ENCODE results near the gene LGI4.
A peak's percentile ranks its signal among the peaks of the same experiment; 100 is the strongest.
"Not testable (repeated sequence)": the region's sequence is repeated elsewhere in the genome, so short reads cannot be mapped to it uniquely, and the experiment has no call there.

LGI4 gene

DNA sequence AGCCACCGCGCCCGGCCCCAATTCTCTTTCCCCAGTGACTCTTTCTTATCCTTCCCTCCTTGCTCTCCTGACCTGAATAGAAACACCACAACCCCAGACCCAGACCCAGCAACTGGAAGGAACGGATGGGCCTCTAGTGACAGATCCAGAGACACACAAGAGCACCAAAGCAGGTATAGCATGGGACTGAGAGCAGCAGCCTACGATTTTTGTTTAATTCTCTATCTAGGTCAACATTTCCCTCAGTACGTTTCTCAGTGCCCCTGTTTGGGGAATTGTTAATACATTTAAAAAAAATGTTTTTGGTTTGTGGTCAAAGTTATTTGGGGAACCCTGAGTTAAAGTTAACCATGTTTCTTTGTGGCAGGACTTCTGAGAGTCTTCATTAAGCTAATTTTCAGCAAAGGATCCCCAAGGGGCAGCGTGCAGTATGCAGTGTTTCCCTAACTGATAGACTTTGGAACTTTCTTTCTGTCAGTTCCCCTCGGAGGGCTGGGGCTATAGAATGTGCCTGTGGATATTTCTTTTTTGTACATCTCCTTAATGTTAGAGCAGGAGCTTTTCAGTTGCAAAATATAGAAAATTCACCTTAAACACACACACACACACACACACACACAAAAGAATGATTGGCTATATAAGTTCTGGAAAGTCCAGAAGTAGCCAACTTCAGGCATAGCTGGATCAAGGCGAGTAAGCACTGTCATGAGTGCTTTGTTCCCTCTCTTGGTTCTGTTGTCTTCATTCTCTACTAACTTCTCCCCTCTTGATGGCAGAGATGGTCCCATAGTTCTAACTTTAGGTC lies 26.0 kb upstream of the LGI4 start:
- DNase-seq: no peak

DNA sequence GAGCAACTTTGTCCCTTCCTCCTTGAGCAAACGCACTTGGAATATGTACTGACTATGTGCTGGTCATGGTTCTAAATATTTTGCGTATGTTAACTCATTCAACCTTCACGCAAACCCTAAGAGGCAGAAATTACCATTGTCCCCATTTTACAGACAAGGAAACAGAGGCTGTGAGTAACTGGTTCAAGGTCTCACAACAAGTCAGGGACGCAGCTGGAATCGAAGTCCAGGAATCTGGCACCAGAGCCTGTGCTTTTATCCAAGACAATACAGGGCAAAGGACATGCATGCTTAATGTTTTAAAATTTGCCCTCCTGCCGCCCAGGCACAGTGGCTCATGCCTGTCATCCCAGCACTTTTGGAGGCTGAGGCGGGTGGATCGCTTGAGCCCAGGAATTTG lies 24.7 kb upstream of the LGI4 start:
- DNase-seq: no peak

DNA sequence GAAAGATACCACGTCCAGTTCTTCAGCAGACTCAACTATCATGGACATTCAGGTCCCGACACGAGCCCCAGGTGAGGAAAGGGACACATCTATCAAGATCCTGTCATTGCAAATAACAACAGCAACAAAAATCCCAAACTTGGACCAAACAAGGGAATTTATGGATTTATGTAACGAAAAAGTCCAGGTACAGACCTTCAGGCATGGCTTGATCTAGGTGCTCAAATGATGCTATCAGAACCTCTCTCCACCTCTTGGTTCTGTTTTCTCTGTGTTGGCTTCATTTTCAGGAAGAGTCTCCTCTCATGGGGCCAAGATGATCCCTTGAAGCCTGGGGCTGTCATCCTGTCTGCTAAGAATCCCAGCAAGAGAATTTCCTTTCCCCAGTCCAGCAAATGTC lies 22.6 kb upstream of the LGI4 start:
- DNase-seq: no peak

DNA sequence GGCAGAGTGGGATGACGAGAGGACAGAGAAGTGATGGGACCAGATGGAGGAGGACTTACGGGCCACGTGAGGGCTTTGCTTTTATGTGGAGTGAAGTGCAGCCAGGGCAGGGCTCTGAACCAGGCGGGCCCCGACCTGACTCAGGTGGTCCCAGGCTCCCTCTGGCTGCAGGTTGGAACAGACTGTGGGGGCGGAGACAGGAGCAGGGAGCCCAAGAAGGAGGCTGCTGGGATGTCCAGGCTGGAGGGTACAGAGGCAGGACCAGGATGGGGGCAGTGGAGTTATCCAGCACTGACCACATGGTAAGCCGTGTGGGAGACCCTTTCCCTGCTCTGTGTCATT lies 21.8 kb upstream of the LGI4 start:
- no peak for DNase-seq

DNA sequence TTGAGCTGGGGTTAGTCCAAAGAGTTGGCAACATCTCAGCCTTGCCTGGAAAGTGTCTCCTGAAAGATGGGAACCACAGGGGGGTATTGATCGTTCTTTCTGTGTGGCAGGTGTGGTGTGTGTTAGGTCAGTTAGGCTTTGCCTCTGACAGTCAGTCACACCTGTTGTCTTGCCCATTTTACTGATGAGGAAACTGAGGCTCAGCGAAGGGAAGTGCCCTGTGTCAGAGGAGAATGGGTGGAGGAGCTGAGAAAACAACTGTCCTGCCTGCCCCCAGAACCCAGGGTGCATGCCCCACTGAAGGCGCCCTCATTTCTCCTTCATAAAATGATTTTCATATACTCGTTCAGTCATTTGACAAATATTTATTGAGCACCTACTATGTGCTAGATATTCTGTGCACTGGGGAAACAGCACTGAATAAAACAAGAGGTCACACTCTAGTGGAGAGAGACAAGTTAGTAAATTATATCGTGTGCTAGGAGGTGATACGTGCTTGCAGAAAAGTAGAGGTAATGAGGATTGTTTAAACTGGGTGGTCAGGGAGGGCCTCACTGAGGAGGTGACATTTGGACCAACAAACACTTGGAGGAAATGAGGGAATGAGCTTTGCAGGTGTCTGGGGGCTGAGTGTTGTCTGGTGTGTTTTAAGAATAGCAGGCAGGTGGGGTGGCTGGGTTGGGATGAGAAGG lies 21.3 kb upstream of the LGI4 start:
- DNase-seq: no peak

DNA sequence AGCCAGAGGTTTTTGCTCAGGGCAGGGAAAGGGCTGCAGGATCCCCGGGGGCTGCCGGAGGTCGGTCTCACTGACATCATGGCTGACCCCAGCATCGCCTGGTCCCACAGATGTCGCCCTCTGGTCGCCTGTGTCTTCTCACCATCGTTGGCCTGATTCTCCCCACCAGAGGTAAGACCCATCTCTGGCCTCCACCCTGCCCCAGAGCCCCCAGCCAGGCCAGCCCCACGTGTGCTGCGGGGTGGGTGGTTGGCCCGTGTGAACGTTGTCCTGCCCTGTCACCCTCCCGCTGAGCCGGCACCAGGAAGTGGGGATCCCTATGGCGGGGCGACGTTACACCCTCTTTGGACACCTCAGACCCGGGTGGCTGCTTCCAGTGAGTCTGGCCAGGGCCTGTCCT lies 20.6 kb upstream of the LGI4 start:
- DNase-seq: no peak

DNA sequence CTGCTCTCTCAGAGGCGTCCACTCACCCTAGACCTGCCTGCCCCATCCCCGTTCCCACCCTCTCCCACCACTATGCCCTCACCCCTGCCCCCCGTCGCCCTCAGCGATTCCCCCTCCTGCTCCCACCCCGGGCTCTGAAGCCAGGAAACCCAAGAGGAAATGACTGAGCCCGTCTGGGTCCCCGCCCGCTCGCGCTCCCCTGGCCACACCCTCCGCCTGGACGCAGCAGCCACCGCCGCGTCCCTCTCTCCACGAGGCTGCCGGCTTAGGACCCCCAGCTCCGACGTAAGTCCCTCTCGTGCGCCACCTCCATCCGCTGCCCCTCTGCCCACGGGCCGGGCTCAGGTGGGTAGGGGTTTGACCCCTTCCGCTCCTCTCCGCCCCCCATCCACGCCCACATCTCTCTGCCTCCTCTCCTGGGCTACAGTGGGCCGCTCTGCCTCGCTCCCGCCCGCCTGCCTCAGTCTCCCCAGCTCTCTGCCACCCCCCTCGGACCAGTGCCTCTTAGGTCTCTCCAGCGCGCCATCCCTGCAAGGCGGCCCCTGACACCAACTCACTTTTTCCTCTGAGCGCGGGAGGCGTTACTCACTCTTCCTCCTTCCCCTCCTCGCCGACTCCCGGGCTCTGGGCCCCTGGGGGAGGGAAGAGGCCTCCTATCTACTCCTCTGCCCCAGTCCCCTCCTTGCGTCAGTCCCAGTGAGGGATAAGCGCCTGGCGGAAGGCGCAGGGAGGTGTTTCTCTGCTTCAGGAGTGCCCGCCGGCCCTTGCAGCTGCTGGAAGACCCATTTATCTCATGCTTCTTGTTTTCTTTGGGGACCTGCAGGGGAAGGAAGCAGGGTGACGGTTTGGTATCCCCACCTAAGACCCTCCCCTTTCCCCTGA lies 19.9 kb upstream of the LGI4 start, which contains the start of gene FXYD5:
Gene FXYD5 (plus strand): TSS at position 211 of the 882 bp plus-strand sequence. CDS start 816 bp downstream, outside the sequence.
- DNase-seq: peak; percentile 6

DNA sequence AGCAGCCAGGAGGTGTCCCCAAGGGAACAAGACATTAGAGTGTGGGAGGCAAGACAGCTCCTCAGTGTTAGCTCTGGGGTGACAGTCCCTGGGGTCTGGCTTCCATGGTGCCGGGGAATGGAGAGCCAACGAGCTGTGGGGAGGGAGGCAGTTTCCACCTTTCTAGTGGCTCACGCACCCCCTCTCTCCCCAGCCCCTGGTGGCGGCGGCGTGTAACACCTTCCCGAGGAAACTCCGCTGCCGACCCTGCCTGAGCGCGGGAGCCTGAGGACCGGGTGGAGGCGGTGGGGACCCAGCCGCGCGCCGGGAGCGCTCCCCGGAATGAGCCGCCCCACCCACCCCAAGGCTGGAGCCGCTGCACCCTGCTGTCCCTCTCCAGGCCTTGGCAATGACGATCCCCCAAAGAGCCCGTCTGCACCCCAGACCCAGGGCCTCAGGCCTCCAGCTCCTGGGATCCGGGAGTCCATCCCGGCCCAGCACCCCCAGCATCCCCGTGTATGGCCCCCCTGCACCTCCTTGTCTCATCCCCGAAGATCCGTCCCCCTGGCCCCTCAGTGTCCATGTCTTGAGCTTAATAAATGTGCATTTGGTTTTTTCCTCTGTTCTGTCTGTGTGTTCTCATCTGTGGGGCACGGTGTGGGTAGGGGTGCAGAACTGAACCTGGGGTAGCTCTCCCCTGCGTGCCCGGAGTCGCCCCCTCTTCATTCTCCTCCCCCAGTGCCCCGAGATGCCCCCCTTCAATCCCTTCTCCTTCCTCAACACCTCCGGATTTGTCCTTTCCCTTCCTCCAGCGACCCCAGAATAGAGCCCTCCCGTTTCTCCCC lies 19.1 kb upstream of the LGI4 start:
- no peak for DNase-seq

DNA sequence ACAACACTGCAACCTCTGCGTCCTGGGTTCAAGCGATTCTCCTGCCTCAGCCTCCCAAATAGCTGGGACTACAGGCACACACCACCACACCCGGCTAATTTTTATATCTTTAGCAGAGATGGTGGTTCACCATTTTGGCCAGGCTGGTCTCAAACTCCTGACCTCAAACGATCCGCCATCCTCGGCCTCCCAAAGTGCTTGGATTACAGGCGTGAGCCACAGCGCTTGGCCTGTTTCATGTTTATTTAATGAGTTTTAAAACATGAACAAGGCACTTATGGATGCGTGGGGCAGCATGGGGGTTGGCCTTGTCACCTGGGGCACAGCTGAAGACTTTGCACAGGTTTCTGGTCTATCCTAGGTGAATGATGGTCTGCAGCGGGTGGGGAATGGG lies 18.3 kb upstream of the LGI4 start:
- not testable (repeated sequence) for DNase-seq

DNA sequence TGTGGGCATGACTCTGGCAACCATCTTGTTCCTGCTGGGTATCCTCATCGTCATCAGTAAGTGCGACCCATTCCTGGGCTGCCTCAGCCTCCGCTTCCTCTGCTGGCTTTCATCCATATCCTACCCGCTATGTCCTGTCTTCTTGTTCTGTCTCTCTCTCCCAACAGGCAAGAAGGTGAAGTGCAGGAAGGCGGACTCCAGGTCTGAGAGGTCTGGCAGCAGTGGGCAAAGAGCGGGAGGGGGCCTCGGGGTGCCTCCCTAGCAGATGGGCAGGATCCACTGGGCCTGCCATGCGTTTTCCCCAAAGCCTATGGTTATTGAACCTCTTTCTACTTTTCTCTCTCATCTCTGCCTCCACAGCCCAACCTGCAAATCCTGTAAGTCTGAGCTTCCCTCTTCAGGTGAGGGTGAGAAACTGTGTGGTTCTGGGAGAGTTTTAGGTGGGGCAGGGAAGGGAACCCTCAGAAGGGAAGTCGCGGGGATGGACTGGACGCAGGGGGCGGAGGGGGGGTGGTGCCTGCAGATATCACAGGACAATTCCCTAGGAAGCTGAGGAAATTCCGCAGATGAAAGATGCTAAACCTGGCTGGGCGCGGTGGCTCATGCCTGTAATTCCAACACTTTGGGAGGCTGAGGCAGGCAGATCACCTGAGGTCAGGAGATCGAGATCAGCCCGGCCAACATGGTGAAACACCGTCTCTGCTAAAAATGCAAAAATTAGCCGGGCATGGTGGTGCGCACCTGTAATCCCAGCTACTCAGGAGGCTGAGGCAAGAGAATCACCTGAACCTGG lies 16.6 kb upstream of the LGI4 start:
- no peak for DNase-seq

DNA sequence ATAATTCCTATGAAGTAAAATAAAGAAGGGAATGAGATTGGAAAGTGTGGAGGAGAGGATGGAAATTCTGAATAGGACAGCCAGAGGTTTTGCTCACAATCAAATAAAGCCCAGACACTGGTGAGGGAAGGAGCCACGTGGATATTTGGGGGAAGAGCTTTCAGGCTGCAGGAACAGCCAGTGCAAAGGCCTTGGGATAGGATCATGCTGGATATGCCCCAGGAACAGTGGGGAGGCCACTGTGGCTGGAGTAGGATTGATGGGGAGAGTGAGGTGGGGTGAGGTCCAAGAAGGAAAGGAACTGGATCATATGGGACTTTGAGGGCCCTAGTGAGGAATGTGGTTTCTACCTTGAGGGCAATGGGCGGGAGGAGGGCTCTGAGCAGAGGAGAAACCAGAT lies 15.6 kb upstream of the LGI4 start:
- DNase-seq: no peak

DNA sequence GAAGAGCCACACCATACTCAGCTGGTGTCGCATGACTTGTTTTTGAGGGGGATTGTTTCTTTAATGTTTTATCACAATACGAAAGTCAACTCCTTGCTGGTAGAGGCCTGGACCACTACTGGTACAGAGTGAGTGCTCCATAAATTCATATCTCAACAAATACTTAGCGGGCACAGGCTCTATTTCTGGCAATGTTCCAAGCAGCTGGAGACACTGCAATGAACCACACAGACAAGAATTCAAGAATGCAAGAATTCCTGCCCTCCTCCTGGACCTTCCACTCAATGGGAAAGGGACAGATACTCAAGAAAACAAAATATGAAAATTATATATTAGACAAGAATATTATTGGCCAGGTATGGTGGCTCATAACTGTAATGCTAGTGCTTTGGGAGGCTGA lies 14.6 kb upstream of the LGI4 start:
- no peak for DNase-seq

DNA sequence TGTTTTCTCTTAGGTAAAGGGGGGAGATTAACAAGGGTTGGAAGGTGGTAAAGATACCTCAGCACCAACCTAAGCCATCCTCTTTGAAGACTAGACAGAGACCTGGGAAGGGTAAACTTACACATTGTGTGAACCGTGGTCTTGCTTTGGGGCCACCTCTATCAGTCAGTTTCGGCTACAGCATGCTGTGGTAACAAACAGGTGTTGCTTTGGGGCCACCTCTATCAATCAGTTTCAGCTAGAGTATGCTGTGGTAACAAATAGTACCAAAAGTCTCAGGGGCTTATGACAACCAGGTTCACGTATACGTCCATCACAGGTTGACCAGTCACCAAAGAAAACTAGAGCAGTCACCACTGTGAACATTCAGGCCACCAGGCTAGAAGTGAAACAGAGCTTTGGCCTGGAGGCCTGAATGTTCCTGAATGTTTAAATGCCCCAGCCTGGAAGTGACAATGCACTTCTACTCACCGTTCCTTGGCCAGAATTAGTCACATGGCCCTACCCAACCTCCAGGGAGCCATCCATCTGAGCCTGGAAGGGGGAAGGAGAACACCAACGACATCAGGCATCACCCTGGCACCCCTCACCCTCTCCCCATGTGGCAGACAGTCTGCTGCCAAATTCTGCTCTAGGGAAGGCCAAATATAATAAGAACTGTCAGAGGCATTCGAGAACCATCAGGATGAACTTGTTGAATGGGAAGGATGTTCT lies 12.0 kb upstream of the LGI4 start:
- DNase-seq: no peak

DNA sequence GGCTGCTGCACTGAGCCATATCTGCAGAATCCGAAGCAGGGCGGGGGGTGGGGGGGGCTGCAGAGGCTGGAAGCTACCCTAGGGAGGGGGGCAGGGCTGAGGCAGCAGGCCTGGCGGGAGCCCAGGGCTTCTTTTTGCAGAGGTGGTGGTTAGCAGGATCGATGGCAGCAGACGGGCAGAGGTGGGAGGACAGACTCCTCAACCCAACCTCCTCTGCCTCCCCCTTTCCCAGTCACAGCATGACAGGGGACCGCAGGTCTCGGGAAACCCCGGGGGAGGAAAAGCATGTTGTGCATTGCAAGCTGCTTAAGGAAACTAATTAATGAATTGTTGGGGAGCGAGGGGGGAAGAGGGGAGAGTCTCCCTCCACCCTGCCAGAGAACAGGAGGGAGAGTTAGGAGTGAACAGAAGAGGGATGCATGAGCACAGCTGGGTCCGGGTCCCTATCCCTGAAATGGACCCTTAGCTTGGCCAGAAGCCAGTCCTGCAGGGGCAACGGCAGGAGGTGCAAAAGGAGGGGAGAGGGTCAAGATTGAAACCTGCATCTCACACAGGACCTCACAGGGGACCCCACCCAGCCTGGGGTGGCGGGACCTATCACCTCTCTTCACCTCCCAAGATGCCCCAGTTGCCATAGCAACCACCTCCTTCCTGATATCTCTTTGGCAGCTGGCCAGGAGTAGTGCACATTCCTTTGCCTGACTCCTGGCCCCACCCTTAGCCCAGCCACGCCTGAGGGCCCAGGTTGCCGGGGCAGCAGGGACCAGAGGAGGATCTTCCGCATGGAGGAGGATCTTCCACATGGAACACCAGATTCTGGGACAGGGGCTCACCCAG lies 10.0 kb upstream of the LGI4 start:
- DNase-seq: peak; percentile 86

DNA sequence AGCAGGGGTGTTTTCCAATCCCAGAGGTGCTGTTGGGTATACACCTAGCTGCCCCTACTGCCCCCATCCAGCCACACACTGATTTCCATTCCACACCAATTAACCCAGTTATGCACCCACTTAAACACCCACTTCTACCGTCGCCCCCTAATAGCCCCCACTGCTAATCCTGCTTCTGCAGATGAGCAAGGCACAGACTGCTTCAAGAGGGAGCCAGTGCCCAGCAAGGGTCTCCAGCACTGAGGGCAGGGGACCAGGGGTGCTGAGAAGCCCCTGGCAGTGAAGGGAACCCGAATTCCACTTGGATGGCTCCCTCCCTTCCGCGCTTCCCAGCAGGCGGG lies 9.4 kb upstream of the LGI4 start:
- no peak for DNase-seq

DNA sequence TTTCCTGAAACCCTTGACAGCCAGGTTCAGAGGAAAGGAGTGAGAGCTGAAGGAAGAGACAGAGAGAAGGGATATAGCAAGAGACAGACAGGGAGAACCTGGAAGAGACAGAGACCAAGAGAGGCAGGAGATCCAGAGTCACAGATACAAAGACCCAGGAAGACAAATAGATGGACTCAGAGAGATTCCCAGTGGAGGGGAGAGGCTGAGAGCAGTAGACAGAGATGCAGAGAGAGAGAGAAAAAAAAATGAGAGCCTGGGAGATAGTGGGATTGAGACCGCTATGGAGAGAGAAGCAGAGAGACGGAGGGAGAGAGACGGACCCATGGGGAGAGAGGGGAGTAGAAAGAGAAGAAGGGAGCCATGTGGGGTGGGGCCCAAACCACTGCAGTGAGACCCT lies 9.0 kb upstream of the LGI4 start:
- DNase-seq: no peak

DNA sequence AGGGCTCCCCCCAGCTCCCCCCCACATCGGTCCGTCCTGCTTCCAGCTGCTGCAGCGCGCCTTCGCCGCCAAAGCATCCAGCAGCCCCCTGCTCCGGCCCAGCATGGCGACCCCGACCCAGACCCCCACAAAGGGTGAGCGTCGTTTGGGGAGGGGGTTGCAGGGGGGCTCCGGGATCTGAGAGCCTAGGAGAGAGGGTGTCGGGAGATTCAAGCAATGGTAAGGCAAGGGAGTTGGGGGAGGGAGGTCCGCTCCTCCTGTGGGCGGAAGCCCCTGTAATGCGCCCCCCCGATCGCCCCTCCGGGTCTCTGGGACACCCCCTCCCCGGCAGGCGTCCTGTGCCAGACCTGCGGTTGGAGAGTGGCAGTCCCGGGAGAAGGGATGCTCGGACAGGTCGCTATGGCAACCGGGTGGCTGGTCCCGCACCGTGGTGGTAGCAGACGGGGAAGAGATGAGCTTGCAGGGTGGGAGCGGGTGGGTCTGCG lies 8.4 kb upstream of the LGI4 start, which contains the start of gene FXYD7:
Gene FXYD7 (plus strand): TSS at position 25 of the 485 bp plus-strand sequence. CDS start 79 bp downstream, at position 104.
- DNase-seq: no peak

DNA sequence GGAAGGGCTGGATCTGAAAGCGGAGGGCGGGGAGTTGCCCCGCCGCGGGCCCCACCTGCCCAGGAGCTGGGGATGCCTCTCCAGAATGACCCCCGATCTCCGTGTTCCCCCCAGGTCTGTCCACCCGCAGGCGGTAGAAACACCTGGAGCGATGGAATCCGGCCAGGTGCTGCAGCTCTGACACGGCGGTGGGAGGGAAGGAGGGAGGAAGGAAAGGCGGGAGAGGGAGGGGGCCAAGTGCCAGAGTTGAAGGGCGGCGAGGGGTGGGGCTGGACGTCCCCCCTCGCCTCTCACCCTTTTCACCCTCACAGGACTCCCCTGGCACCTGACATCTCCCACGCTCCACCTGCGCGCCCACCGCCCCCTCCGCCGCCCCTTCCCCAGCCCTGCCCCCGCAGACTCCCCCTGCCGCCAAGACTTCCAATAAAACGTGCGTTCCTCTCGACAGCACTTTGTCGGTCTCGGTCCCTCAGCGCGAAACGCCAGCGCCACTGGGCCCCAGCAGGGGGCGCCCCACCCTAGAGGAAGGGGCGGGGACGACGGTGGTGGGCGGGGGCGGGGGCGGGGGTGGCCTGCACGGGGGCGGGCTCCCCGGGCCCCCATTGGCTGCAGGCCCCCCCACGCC lies 7.9 kb upstream of the LGI4 start:
- peak; percentile 25 for DNase-seq

DNA sequence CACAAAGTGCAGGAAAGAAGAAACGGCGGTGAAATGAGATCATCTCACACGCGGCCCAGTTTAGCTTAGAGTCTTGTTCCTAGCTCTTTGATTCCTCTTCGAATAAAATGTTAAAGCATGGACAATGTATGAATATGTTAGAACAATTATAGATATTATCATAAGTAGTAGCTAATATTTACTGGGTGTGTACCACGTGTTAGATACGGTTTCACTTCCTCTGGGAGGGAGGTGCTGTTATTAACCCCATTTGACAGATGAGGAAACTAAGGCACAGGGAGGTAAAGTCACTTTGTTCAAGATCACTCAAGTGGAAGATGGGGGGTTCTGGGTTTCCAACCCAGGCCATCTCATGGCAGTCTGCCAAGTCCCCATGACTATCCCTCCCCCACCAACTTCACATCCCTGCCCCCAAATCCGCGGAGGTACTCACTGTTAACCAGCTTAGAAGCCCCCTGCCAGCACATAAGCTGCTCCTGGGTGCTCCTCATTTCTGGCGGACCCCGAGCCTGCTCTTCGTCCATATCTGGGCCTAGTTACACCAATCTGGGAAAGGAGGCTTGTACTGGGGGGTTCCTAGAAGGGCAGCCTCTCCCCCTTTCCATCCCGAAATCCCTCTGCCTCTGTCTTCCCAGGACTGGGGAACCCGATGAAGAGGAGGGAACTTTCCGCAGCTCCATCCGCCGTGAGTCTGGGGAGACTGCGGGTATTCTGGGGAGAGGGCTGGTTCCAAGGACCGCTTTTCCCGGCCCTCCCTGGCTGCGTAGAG lies 7.2 kb upstream of the LGI4 start:
- no peak for DNase-seq
